Activated T-helper 17 cell treated with anti-CD3 and anti-CD28 coated beads, Interleukin-2, amount 50 U/mL, for 72 hours (primary cell): ENCODE results near the gene UAP1. TPM values are rescaled to one million over a fixed set of nuclear protein-coding genes. Genes with fewer than 3 reads are reported as not detected.
A peak's percentile ranks its signal among the peaks of the same experiment; 100 is the strongest.

Experiments
- ATAC-seq: fragments of 150-1000 bp; cut with Tn5 transposase; replicated peaks from 2 replicates; pipeline ENCODE4 v1.10.0; 2021; ENCODE audit warnings: mild to moderate bottlenecking, moderate library complexity
- H3K27ac Mint-ChIP-seq: one replicate; pipeline ENCODE4 v1.8.0; 2022; ENCODE audit warnings: mixed read lengths
- H3K27me3 Mint-ChIP-seq: one replicate; pipeline ENCODE4 v1.8.0; 2022; ENCODE audit warnings: mixed read lengths
- H3K36me3 Mint-ChIP-seq: one replicate; pipeline ENCODE4 v1.8.0; 2022; ENCODE audit warnings: low read depth, mild to moderate bottlenecking, mixed read lengths
- H3K4me1 Mint-ChIP-seq: one replicate; pipeline ENCODE4 v1.8.0; 2022; ENCODE audit warnings: mixed read lengths
- H3K4me3 Mint-ChIP-seq: one replicate; pipeline ENCODE4 v1.8.0; 2022; ENCODE audit warnings: mild to moderate bottlenecking, mixed read lengths
- H3K9me3 Mint-ChIP-seq: one replicate; pipeline ENCODE4 v1.8.0; 2022; ENCODE audit warnings: mixed read lengths
- total RNA-seq, 2 donors: library from RNA; stranded (reverse); gene quantifications; one replicate each; pipeline ENCODE4 v1.2.3, GENCODE V29; 2022

UAP1 gene
- 10 to 100 TPM; 21.5 to 34.8 TPM for total RNA-seq

GRCh38 chr1:162561616-162562469 lies at the start of gene UAP1:
Gene UAP1 (plus strand): TSS chr1:162561722. CDS start chr1:162566069, 4,347 bp downstream.
- Mint-ChIP-seq H3K36me3 (peaks cover 20% of the 10 kb centered on the region), H3K27me3 (no peaks in the 10 kb centered on the region), H3K4me1 (peaks cover 14% of the 10 kb centered on the region), H3K27ac (peak within 1 kb of the TSS; percentile 93), H3K9me3 (no peaks in the 10 kb centered on the region), H3K4me3 (peak within 1 kb of the TSS; percentile 95)
- ATAC-seq: peak; percentile 47

- Mint-ChIP-seq H3K27me3 (no peaks in the 10 kb centered on the region), H3K27ac (no peak overlapping the region), H3K4me3 (no peak overlapping the region), H3K4me1 (no peaks in the 10 kb centered on the region), H3K9me3 (no peaks in the 10 kb centered on the region), H3K36me3 (peaks cover 72% of the 10 kb centered on the region)
- no peak for ATAC-seq
Measured at GRCh38 chr1:162527314-162527713, 34.2 kb upstream of the UAP1 start.

- ATAC-seq: no peak
- peaks cover 41% of the 10 kb centered on the region for H3K36me3 Mint-ChIP-seq
Measured at GRCh38 chr1:162530307-162530987, 31.1 kb upstream of the UAP1 start.

GRCh38 chr1:162530988-162531319 lies 30.6 kb upstream of the UAP1 start:
- no peak overlapping the region for H3K4me3 Mint-ChIP-seq
- H3K27me3 Mint-ChIP-seq: no peaks in the 10 kb centered on the region
- peaks cover 36% of the 10 kb centered on the region for H3K36me3 Mint-ChIP-seq

More at GRCh38 chr1:162530307-162530987, 31.1 kb upstream of the UAP1 start:
- H3K4me3 Mint-ChIP-seq: no peak overlapping the region
- H3K27ac Mint-ChIP-seq: peak overlapping the region; percentile 36
- H3K9me3 Mint-ChIP-seq: no peaks in the 10 kb centered on the region
- H3K27me3 Mint-ChIP-seq: no peaks in the 10 kb centered on the region
- H3K4me1 Mint-ChIP-seq: no peaks in the 10 kb centered on the region

GRCh38 chr1:162535501-162535900 lies 26.0 kb upstream of the UAP1 start:
- no peak for ATAC-seq
- H3K4me3 Mint-ChIP-seq: no peak overlapping the region
- H3K27me3 Mint-ChIP-seq: no peaks in the 10 kb centered on the region
- H3K27ac Mint-ChIP-seq: no peak overlapping the region
- no peaks in the 10 kb centered on the region for H3K9me3 Mint-ChIP-seq
- H3K4me1 Mint-ChIP-seq: no peaks in the 10 kb centered on the region
- H3K36me3 Mint-ChIP-seq: peaks cover 11% of the 10 kb centered on the region

More at GRCh38 chr1:162530988-162531319, 30.6 kb upstream of the UAP1 start:
- no peak for ATAC-seq
- H3K9me3 Mint-ChIP-seq: no peaks in the 10 kb centered on the region
- no peak overlapping the region for H3K27ac Mint-ChIP-seq
- H3K4me1 Mint-ChIP-seq: no peaks in the 10 kb centered on the region

GRCh38 chr1:162536511-162536910 lies 25.0 kb upstream of the UAP1 start:
- Mint-ChIP-seq H3K27me3 (no peaks in the 10 kb centered on the region), H3K9me3 (peaks cover 4% of the 10 kb centered on the region)
- ATAC-seq: peak; percentile 73

GRCh38 chr1:162537216-162537615 lies 24.3 kb upstream of the UAP1 start:
- peaks cover 8% of the 10 kb centered on the region for H3K9me3 Mint-ChIP-seq
- no peak for ATAC-seq

More at GRCh38 chr1:162536511-162536910, 25.0 kb upstream of the UAP1 start:
- H3K4me3 Mint-ChIP-seq: no peak overlapping the region
- no peak overlapping the region for H3K27ac Mint-ChIP-seq
- peaks cover 5% of the 10 kb centered on the region for H3K36me3 Mint-ChIP-seq
- H3K4me1 Mint-ChIP-seq: no peaks in the 10 kb centered on the region

GRCh38 chr1:162538815-162539431 lies 22.6 kb upstream of the UAP1 start:
- ATAC-seq: peak; percentile 74
- H3K4me3 Mint-ChIP-seq: no peak overlapping the region
- no peak overlapping the region for H3K27ac Mint-ChIP-seq
- H3K36me3 Mint-ChIP-seq: no peaks in the 10 kb centered on the region
- no peaks in the 10 kb centered on the region for H3K27me3 Mint-ChIP-seq
- no peaks in the 10 kb centered on the region for H3K4me1 Mint-ChIP-seq
- H3K9me3 Mint-ChIP-seq: peaks cover 15% of the 10 kb centered on the region

More at GRCh38 chr1:162537216-162537615, 24.3 kb upstream of the UAP1 start:
- Mint-ChIP-seq H3K36me3 (no peaks in the 10 kb centered on the region), H3K27ac (no peak overlapping the region), H3K4me3 (no peak overlapping the region), H3K4me1 (no peaks in the 10 kb centered on the region), H3K27me3 (no peaks in the 10 kb centered on the region)

GRCh38 chr1:162541619-162542141 lies 19.8 kb upstream of the UAP1 start:
- Mint-ChIP-seq H3K4me3 (no peak overlapping the region), H3K27me3 (no peaks in the 10 kb centered on the region), H3K36me3 (no peaks in the 10 kb centered on the region), H3K9me3 (peaks cover 15% of the 10 kb centered on the region), H3K27ac (peak overlapping the region; percentile 17), H3K4me1 (no peaks in the 10 kb centered on the region)
- no peak for ATAC-seq

- Mint-ChIP-seq H3K9me3 (peaks cover 15% of the 10 kb centered on the region), H3K4me1 (no peaks in the 10 kb centered on the region), H3K27ac (no peak overlapping the region), H3K27me3 (no peaks in the 10 kb centered on the region), H3K4me3 (no peak overlapping the region), H3K36me3 (no peaks in the 10 kb centered on the region)
- ATAC-seq: no peak
Measured at GRCh38 chr1:162543228-162543627, 18.3 kb upstream of the UAP1 start.

GRCh38 chr1:162548170-162548569 lies 13.4 kb upstream of the UAP1 start:
- Mint-ChIP-seq H3K4me3 (no peak overlapping the region), H3K9me3 (peaks cover 3% of the 10 kb centered on the region), H3K27ac (no peak overlapping the region), H3K36me3 (no peaks in the 10 kb centered on the region), H3K27me3 (no peaks in the 10 kb centered on the region), H3K4me1 (no peaks in the 10 kb centered on the region)
- peak; percentile 50 for ATAC-seq

GRCh38 chr1:162549001-162549400 lies 12.5 kb upstream of the UAP1 start:
- ATAC-seq: no peak
- H3K4me3 Mint-ChIP-seq: no peak overlapping the region
- H3K36me3 Mint-ChIP-seq: no peaks in the 10 kb centered on the region
- no peaks in the 10 kb centered on the region for H3K4me1 Mint-ChIP-seq
- H3K27me3 Mint-ChIP-seq: no peaks in the 10 kb centered on the region
- no peaks in the 10 kb centered on the region for H3K9me3 Mint-ChIP-seq
- no peak overlapping the region for H3K27ac Mint-ChIP-seq

- ATAC-seq: no peak
- H3K27me3 Mint-ChIP-seq: no peaks in the 10 kb centered on the region
- H3K9me3 Mint-ChIP-seq: no peaks in the 10 kb centered on the region
- no peaks in the 10 kb centered on the region for H3K4me1 Mint-ChIP-seq
- H3K4me3 Mint-ChIP-seq: no peak overlapping the region
- H3K27ac Mint-ChIP-seq: no peak overlapping the region
- H3K36me3 Mint-ChIP-seq: no peaks in the 10 kb centered on the region
Measured at GRCh38 chr1:162550925-162551324, 10.6 kb upstream of the UAP1 start.

GRCh38 chr1:162551969-162552683 lies 9.4 kb upstream of the UAP1 start:
- Mint-ChIP-seq H3K9me3 (no peaks in the 10 kb centered on the region), H3K27me3 (no peaks in the 10 kb centered on the region), H3K27ac (no peak overlapping the region), H3K4me3 (no peak overlapping the region), H3K36me3 (no peaks in the 10 kb centered on the region), H3K4me1 (no peaks in the 10 kb centered on the region)
- ATAC-seq: no peak
